HL-60 (cell line): ENCODE results near the gene RECQL5.

Experiments used
- CTCF ChIP-seq: IDR thresholded peaks from one replicate; pipeline ENCODE4 v1.5.1; 2011; ENCODE audit warnings: low read length, control low read depth, inconsistent platforms; ENCODE audit not compliant: insufficient read depth
- POLR2AphosphoS5 ChIP-seq: IDR thresholded peaks from 2 replicates; pipeline ENCODE4 v1.6.1; 2012; ENCODE audit warnings: low read depth
- REST ChIP-seq: IDR thresholded peaks from 2 replicates; pipeline ENCODE4 v1.6.1; 2012; ENCODE audit warnings: low read depth; ENCODE audit not compliant: insufficient replicate concordance

- peak; percentile 90 for TF ChIP-seq CTCF
- TF ChIP-seq POLR2AphosphoS5 = no peak
- TF ChIP-seq REST = no peak
Observed at GRCh38 chr17:75601057-75601987, 65.6 kb downstream of the RECQL5 start.
